CD4-positive, alpha-beta T cell (primary cell): ENCODE data around the gene HYDIN. TPM values are rescaled to one million over a fixed set of nuclear protein-coding genes. Genes with fewer than 3 reads are reported as not detected.

Experiments
- ATAC-seq: fragments of 200-7000 bp; cut with Tn5 transposase; one replicate; pipeline ENCODE4 v1.10.0; 2022; ENCODE audit warnings: mild to moderate bottlenecking; ENCODE audit not compliant: poor library complexity
- CTCF ChIA-PET: fragments of 350-600 bp; sonication (Branson Sonifier 250); formaldehyde crosslinking; loops from one replicate; lab custom pipeline; 2021; ENCODE audit warnings: antibody characterized with exemption, inconsistent platforms; lab: Charles Lee
- POLR2A ChIA-PET: fragments of 350-600 bp; sonication (Branson Sonifier 250); formaldehyde crosslinking; loops from one replicate; lab custom pipeline; 2021; ENCODE audit warnings: antibody characterized with exemption, inconsistent platforms; lab: Charles Lee
- DNase-seq, 14 experiments: peaks; one replicate each; pipeline ENCODE4 v3.0.0-alpha.2; 2013 to 2020; ENCODE audit warnings: mixed read lengths in 2 of 14
- H3K27ac ChIP-seq, 2 donors: one replicate each; pipeline versions ENCODE4 v1.5.1 to v1.7.0; 2013; ENCODE audit warnings: low read length in 2 of 2, low read depth in 1 of 2, mild to moderate bottlenecking in 1 of 2
- H3K27me3 ChIP-seq, 2 experiments: 1 replicate in 1 of 2; 2 replicates in 1 of 2; pipeline versions ENCODE4 v1.6.1 to v1.7.0; 2013; ENCODE audit warnings: low read length in 2 of 2, control low read depth in 1 of 2, mild to moderate bottlenecking in 1 of 2, moderate library complexity in 1 of 2; ENCODE audit not compliant: insufficient read depth in 2 of 2, control insufficient read depth in 1 of 2
- H3K36me3 ChIP-seq: one replicate; pipeline ENCODE4 v1.6.1; 2013; ENCODE audit warnings: low read length, control low read depth; ENCODE audit not compliant: insufficient read depth
- H3K4me1 ChIP-seq: one replicate; pipeline ENCODE4 v1.6.1; 2013; ENCODE audit warnings: low read length, control low read depth; ENCODE audit not compliant: insufficient read depth
- H3K4me3 ChIP-seq: one replicate; pipeline ENCODE4 v1.5.1; 2013; ENCODE audit warnings: mild to moderate bottlenecking, low read length, moderate library complexity
- H3K9me3 ChIP-seq, 2 experiments: 1 replicate in 1 of 2; 2 replicates in 1 of 2; pipeline versions ENCODE4 v1.6.1 to v1.7.0; 2013; ENCODE audit warnings: low read length in 2 of 2, mild to moderate bottlenecking in 2 of 2, control low read depth in 1 of 2, moderate library complexity in 1 of 2; ENCODE audit not compliant: control insufficient read depth in 1 of 2, insufficient read depth in 1 of 2
- H3K27ac Mint-ChIP-seq: one replicate; pipeline ENCODE4 v1.8.0; 2020; ENCODE audit warnings: mixed read lengths
- H3K27me3 Mint-ChIP-seq: one replicate; pipeline ENCODE4 v1.8.0; 2021; ENCODE audit warnings: mixed read lengths
- H3K36me3 Mint-ChIP-seq: one replicate; pipeline ENCODE4 v1.8.0; 2021; ENCODE audit warnings: low read depth, mixed read lengths
- H3K4me1 Mint-ChIP-seq: one replicate; pipeline ENCODE4 v1.8.0; 2021; ENCODE audit warnings: low read depth, mixed read lengths
- H3K4me3 Mint-ChIP-seq: one replicate; pipeline ENCODE4 v1.8.0; 2020; ENCODE audit warnings: mild to moderate bottlenecking, mixed read lengths
- H3K9me3 Mint-ChIP-seq: one replicate; pipeline ENCODE4 v1.8.0; 2020; ENCODE audit warnings: mixed read lengths
- CTCF ChIP-seq: fragments of 200-600 bp; IDR thresholded peaks from one replicate; pipeline ENCODE4 v1.8.0; 2022; ENCODE audit warnings: antibody characterized with exemption, mild to moderate bottlenecking
- intact Hi-C, 2 experiments: fragments of 100-400 bp; cut with DNase I in 1 of 2; cut with micrococcal nuclease in 1 of 2; formaldehyde crosslinking; loops; one replicate each; pipeline versions ENCODE4 v1.15.1 to v1.9.0; 2023 to 2025; cut with DNase I, micrococcal nuclease
- total RNA-seq, 174 experiments: library from RNA in 2 of 174; stranded (reverse) in 2 of 174; gene quantifications; one replicate each; pipeline ENCODE4 v1.2.3 and lab custom pipeline; 2021 to 2026

Gene HYDIN
- total RNA-seq, 2 experiments from 2014 or later: not detected

DNA sequence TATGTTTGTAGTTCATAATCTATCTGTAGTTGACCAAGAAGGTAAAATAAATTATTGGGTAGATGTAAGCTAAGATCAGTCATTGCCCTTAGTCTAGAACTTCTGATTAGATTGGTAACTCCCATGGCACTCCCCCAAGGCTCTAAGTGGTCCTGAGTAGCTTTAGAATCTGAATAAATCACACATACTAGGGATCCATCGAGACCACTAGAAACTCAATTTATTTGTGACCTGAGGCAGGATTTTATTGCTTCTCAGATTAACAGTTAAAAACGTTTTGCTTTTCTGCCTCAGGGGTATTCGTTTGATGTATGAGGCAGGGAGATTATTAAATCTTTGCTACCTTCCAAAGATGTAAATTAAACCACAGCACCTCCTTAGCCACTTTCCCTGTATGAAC is 33.8 kb upstream of the HYDIN start:
- ChIA-PET CTCF (no interaction called here), POLR2A (no interaction called here)
- DNase-seq (no peak), ATAC-seq (no peak)
- peaks cover 29% of the 10 kb centered on the region for H3K27me3 Mint-ChIP-seq
- TF ChIP-seq CTCF: no peak
- peaks cover under 1% of the 10 kb centered on the region for H3K4me1 Mint-ChIP-seq
- Histone ChIP-seq H3K4me3 (no peak overlapping the region), H3K36me3 (no peaks in the 10 kb centered on the region), H3K9me3 (no peaks in the 10 kb centered on the region), H3K27me3 (peaks cover 0 to 14% of the 10 kb centered on the region in 2 experiments), H3K27ac (no peak overlapping the region), H3K4me1 (no peaks in the 10 kb centered on the region)
- no peaks in the 10 kb centered on the region for H3K9me3 Mint-ChIP-seq
- H3K4me3 Mint-ChIP-seq: no peak overlapping the region
- intact Hi-C loops: no loop called here
- H3K27ac Mint-ChIP-seq: no peak overlapping the region
- no peaks in the 10 kb centered on the region for H3K36me3 Mint-ChIP-seq

GRCh38 chr16:71263582-71263981 is 33.1 kb upstream of the HYDIN start:
- H3K27ac ChIP-seq: no peak overlapping the region
- H3K4me3 Mint-ChIP-seq: no peak overlapping the region
- no peaks in the 10 kb centered on the region for H3K9me3 ChIP-seq
- ChIA-PET CTCF (no interaction called here), POLR2A (no interaction called here)
- no peak for ATAC-seq
- intact Hi-C loops: no loop called here
- no peak overlapping the region for H3K27ac Mint-ChIP-seq
- peaks cover 29% of the 10 kb centered on the region for H3K27me3 Mint-ChIP-seq
- H3K4me1 Mint-ChIP-seq: peaks cover 7% of the 10 kb centered on the region
- H3K4me1 ChIP-seq: no peaks in the 10 kb centered on the region
- no peaks in the 10 kb centered on the region for H3K9me3 Mint-ChIP-seq
- H3K36me3 ChIP-seq: no peaks in the 10 kb centered on the region
- no peaks in the 10 kb centered on the region for H3K36me3 Mint-ChIP-seq
- no peak overlapping the region for H3K4me3 ChIP-seq
- TF ChIP-seq CTCF: no peak
- no peak for DNase-seq
- peaks cover 0 to 17% of the 10 kb centered on the region in 2 experiments for H3K27me3 ChIP-seq

- CTCF ChIA-PET: no interaction called here
- H3K27me3 Mint-ChIP-seq: peaks cover 31% of the 10 kb centered on the region
- H3K27ac Mint-ChIP-seq: no peak overlapping the region
Measured at GRCh38 chr16:71262391-71262790, 31.9 kb upstream of the HYDIN start.

More at GRCh38 chr16:71262391-71262790, 31.9 kb upstream of the HYDIN start:
- POLR2A ChIA-PET: no interaction called here
- no peak for ATAC-seq
- Mint-ChIP-seq H3K4me1 (peaks cover 7% of the 10 kb centered on the region), H3K4me3 (no peak overlapping the region), H3K36me3 (no peaks in the 10 kb centered on the region), H3K9me3 (no peaks in the 10 kb centered on the region)
- H3K4me3 ChIP-seq: no peak overlapping the region
- DNase-seq: no peak
- H3K27me3 ChIP-seq: peaks cover 0 to 14% of the 10 kb centered on the region in 2 experiments
- intact Hi-C loops: no loop called here
- no peaks in the 10 kb centered on the region for H3K9me3 ChIP-seq
- no peaks in the 10 kb centered on the region for H3K36me3 ChIP-seq
- TF ChIP-seq CTCF: no peak
- H3K4me1 ChIP-seq: no peaks in the 10 kb centered on the region
- H3K27ac ChIP-seq: no peak overlapping the region
